Neural cell (in vitro differentiated cells): ENCODE measurements around the gene AOX1. TPM values are rescaled to one million over a fixed set of nuclear protein-coding genes. Genes with fewer than 3 reads are reported as not detected.

Source experiments
- H2AFZ ChIP-seq: fragments of 200-600, 300-800 bp; sonication (generic), shearing (Covaris generic); 2 replicates; pipeline ENCODE4 v1.6.0; 2014; ENCODE audit warnings: low read depth, mild to moderate bottlenecking, antibody characterized with exemption, low read length, moderate library complexity
- H3F3A ChIP-seq: fragments of 200-600 bp; shearing (Covaris generic); 2 replicates; pipeline ENCODE4 v1.6.1; 2016; ENCODE audit warnings: mild to moderate bottlenecking, moderate library complexity, mixed read lengths, antibody characterized with exemption, low read length; ENCODE audit not compliant: insufficient read depth, poor library complexity, severe bottlenecking
- H3K27ac ChIP-seq: fragments of 200-600, 300-800 bp; sonication (generic), shearing (Covaris generic); 2 replicates; pipeline ENCODE4 v1.5.1; 2014; ENCODE audit warnings: mild to moderate bottlenecking, low read length, moderate library complexity
- H3K27me3 ChIP-seq: fragments of 300-800, 200-600 bp; sonication (generic), shearing (Covaris generic); 2 replicates; pipeline ENCODE4 v1.6.0; 2014; ENCODE audit warnings: mild to moderate bottlenecking, low read depth, low read length, moderate library complexity; ENCODE audit not compliant: insufficient read depth
- H3K36me3 ChIP-seq: fragments of 300-800, 200-600 bp; sonication (generic), shearing (Covaris generic); 2 replicates; pipeline ENCODE4 v1.5.1; 2014; ENCODE audit warnings: mild to moderate bottlenecking, antibody characterized with exemption, low read length, moderate library complexity; ENCODE audit not compliant: insufficient read depth
- H3K4me2 ChIP-seq: fragments of 300-800, 200-600 bp; sonication (generic), shearing (Covaris generic); 2 replicates; pipeline ENCODE4 v1.6.0; 2014; ENCODE audit warnings: mild to moderate bottlenecking, low read length
- H3K4me3 ChIP-seq: fragments of 300-800, 200-600 bp; sonication (generic), shearing (Covaris generic); 2 replicates; pipeline ENCODE4 v1.5.1; 2014; ENCODE audit warnings: mild to moderate bottlenecking, low read length, moderate library complexity
- H3K79me2 ChIP-seq: fragments of 200-600 bp; shearing (Covaris generic); replicated peaks from 2 replicates; pipeline ENCODE4 v1.6.0; 2014; ENCODE audit warnings: mild to moderate bottlenecking, low read length, moderate library complexity; ENCODE audit not compliant: insufficient read depth
- H3K9ac ChIP-seq: fragments of 300-800, 200-600 bp; sonication (generic), shearing (Covaris generic); 2 replicates; pipeline ENCODE4 v1.6.1; 2016; ENCODE audit warnings: mild to moderate bottlenecking, low read length, mixed read lengths
- H3K9me2 ChIP-seq: fragments of 200-600 bp; shearing (Covaris generic); 2 replicates; pipeline ENCODE4 v1.6.1; 2016; ENCODE audit warnings: mild to moderate bottlenecking, low read length, mixed read lengths; ENCODE audit not compliant: insufficient read depth
- H3K9me3 ChIP-seq: fragments of 200-600, 300-800 bp; sonication (generic), shearing (Covaris generic); 2 replicates; pipeline ENCODE4 v1.6.1; 2016; ENCODE audit warnings: mild to moderate bottlenecking, mixed run types, low read length, moderate library complexity, mixed read lengths
- H4K20me1 ChIP-seq: fragments of 200-600 bp; shearing (Covaris generic); 2 replicates; pipeline ENCODE4 v1.6.1; 2016; ENCODE audit warnings: mild to moderate bottlenecking, mixed run types; ENCODE audit not compliant: insufficient read depth
- CTCF ChIP-seq: fragments of 450-650 bp; IDR thresholded peaks from 2 replicates; pipeline ENCODE4 v1.5.1; 2014; ENCODE audit warnings: antibody characterized with exemption, mild to moderate bottlenecking, moderate library complexity; ENCODE audit not compliant: poor library complexity, severe bottlenecking
- EP300 ChIP-seq: fragments of 450-650 bp; conservative IDR thresholded peaks from 2 replicates; pipeline ENCODE4 v1.6.1; 2014; ENCODE audit warnings: antibody characterized with exemption, mild to moderate bottlenecking, moderate library complexity; ENCODE audit not compliant: poor library complexity, severe bottlenecking
- EZH2 ChIP-seq: fragments of 200-600, 300-800 bp; shearing (Covaris generic), sonication (generic); IDR thresholded peaks from 2 replicates; pipeline ENCODE4 v1.6.1; 2014; ENCODE audit warnings: antibody characterized with exemption, low read length, borderline replicate concordance, mild to moderate bottlenecking; ENCODE audit not compliant: insufficient read depth, poor library complexity, severe bottlenecking
- MXI1 ChIP-seq: fragments of 450-650 bp; conservative IDR thresholded peaks from 2 replicates; pipeline ENCODE4 v1.6.1; 2014; ENCODE audit warnings: antibody characterized with exemption, mild to moderate bottlenecking; ENCODE audit not compliant: poor library complexity, severe bottlenecking
- POLR2AphosphoS5 ChIP-seq: IDR thresholded peaks from 2 replicates; pipeline ENCODE4 v1.6.1; 2012
- RAD21 ChIP-seq: fragments of 450-650 bp; conservative IDR thresholded peaks from 2 replicates; pipeline ENCODE4 v1.6.1; 2014; ENCODE audit warnings: antibody characterized with exemption, mild to moderate bottlenecking, moderate library complexity
- REST ChIP-seq: IDR thresholded peaks from 2 replicates; pipeline ENCODE4 v1.6.1; 2012; ENCODE audit warnings: borderline replicate concordance
- SMC3 ChIP-seq: fragments of 450-650 bp; conservative IDR thresholded peaks from 2 replicates; pipeline ENCODE4 v1.6.1; 2014; ENCODE audit warnings: antibody characterized with exemption, mild to moderate bottlenecking, moderate library complexity; ENCODE audit not compliant: poor library complexity
- TAF1 ChIP-seq: IDR thresholded peaks from 2 replicates; pipeline ENCODE4 v1.6.1; 2012; ENCODE audit warnings: low read depth
- polyA plus RNA-seq: library from polyadenylated mRNA; depleted of rRNA; stranded (reverse); fragments of >200 nt; gene quantifications from 2 replicates; pipeline ENCODE4 v1.2.3, GENCODE V29; 2014

Gene AOX1
- polyA plus RNA-seq, 1 donor from 2014 or later = not detected

GRCh38 chr2:200587007-200587616, 1.3 kb downstream of the AOX1 start:
- no peak for TF ChIP-seq SMC3
- no peak for TF ChIP-seq TAF1
- no peak for TF ChIP-seq MXI1
- TF ChIP-seq EZH2 = no peak
- no peak for TF ChIP-seq EP300
- TF ChIP-seq CTCF = no peak
- TF ChIP-seq RAD21 = no peak
- TF ChIP-seq POLR2AphosphoS5 = no peak
- TF ChIP-seq REST = no peak
- Histone ChIP-seq H3K9me2 (no peaks in the 10 kb centered on the region), H3K9ac (no peak overlapping the region), H4K20me1 (no peaks in the 10 kb centered on the region), H2AFZ (no peak overlapping the region), H3F3A (no peaks in the 10 kb centered on the region), H3K36me3 (no peaks in the 10 kb centered on the region), H3K9me3 (no peaks in the 10 kb centered on the region), H3K27ac (no peak overlapping the region), H3K27me3 (peaks cover 14% of the 10 kb centered on the region), H3K4me3 (no peak overlapping the region), H3K4me2 (no peak overlapping the region), H3K79me2 (no peaks in the 10 kb centered on the region)

GRCh38 chr2:200588076-200588678, 2.4 kb downstream of the AOX1 start:
- Histone ChIP-seq H3K9me2 (no peaks in the 10 kb centered on the region), H3K79me2 (no peaks in the 10 kb centered on the region), H2AFZ (no peak overlapping the region)

More at GRCh38 chr2:200588076-200588678, 2.4 kb downstream of the AOX1 start:
- TF ChIP-seq SMC3 (no peak), POLR2AphosphoS5 (no peak), TAF1 (no peak), CTCF (no peak)
- no peak overlapping the region for H3K27ac ChIP-seq
- H3K36me3 ChIP-seq = no peaks in the 10 kb centered on the region
- no peak overlapping the region for H3K9ac ChIP-seq
- H3K9me3 ChIP-seq = no peaks in the 10 kb centered on the region
- H3F3A ChIP-seq = no peaks in the 10 kb centered on the region
- H3K27me3 ChIP-seq = peaks cover 14% of the 10 kb centered on the region
- no peak overlapping the region for H3K4me3 ChIP-seq
- H3K4me2 ChIP-seq = no peak overlapping the region
- no peaks in the 10 kb centered on the region for H4K20me1 ChIP-seq
